Measurements from ENCODE around the gene OR1Q1. TPM values are rescaled to one million over a fixed set of nuclear protein-coding genes. Genes with fewer than 3 reads are reported as not detected.

OR1Q1 gene
- total RNA-seq, 1 experiment from 2014 or later = not detected

- TF ChIP-seq TCF7L2 (IDR thresholded peaks at IDR 0.05; ENCODE audit: borderline replicate concordance, extremely low read depth, insufficient read depth, insufficient read length) = no peak
- TF ChIP-seq FOSL1 (IDR thresholded peaks at IDR 0.05; ENCODE audit: low read depth) = no peak
These were observed 4.7 kb upstream of the OR1Q1 start (continued) for GRCh38 chr9:122609804-122610203.

GRCh38 chr9:122619996-122620395, 5.5 kb downstream of the OR1Q1 start:
- Histone ChIP-seq H3K27ac (ENCODE audit: low read depth, low read length) (no peak overlapping the region), H3K4me2 (ENCODE audit: low read length) (no peak overlapping the region), H3K9me2 (ENCODE audit: insufficient read depth) (no peaks in the 10 kb centered on the region), H3K79me2 (ENCODE audit: insufficient read depth, low read length) (no peaks in the 10 kb centered on the region), H3K9me3 (ENCODE audit: control insufficient read depth in 1 of 2, insufficient read depth in 1 of 2, low read depth in 1 of 2, low read length in 2 of 2) (no peaks in the 10 kb centered on the region), H2AFZ (ENCODE audit: low read depth, low read length, poor library complexity, severe bottlenecking) (no peak overlapping the region), H3K4me3 (replicated peaks in 1 of 2; ENCODE audit: low read depth in 1 of 2, low read length in 2 of 2) (no peak overlapping the region), H3K36me3 (ENCODE audit: control insufficient read depth in 1 of 2, insufficient read depth in 2 of 2, low read length in 2 of 2) (no peaks in the 10 kb centered on the region), H3K27me3 (ENCODE audit: insufficient read depth, low read length) (peaks cover 14% of the 10 kb centered on the region), H4K20me1 (ENCODE audit: insufficient read depth) (no peaks in the 10 kb centered on the region), H3K4me1 (ENCODE audit: control insufficient read depth in 1 of 2, insufficient read depth in 2 of 2, low read length in 2 of 2) (no peaks in the 10 kb centered on the region), H3K9ac (ENCODE audit: low read length) (no peak overlapping the region)
- no peak for ATAC-seq
- intact Hi-C loops (cut with micrococcal nuclease) = loop anchor here (2.0 kb wide), 1 partner anchor 71 kb away; no protein-coding TSS in a partner anchor
- CTCF ChIA-PET = no interaction called here
- RAD21 ChIA-PET (ENCODE audit: low non-redundant PET in 1 of 2, low total read pairs in 2 of 2, uncharacterized antibody in 2 of 2, unreplicated experiment in 2 of 2) = no interaction called here
- POLR2A ChIA-PET = no interaction called here
- no peak for TF ChIP-seq ZBTB33 (IDR thresholded peaks at IDR 0.05; ENCODE audit: extremely low read depth, insufficient replicate concordance, low read length)
- TF ChIP-seq EZH2phosphoT487 (IDR thresholded peaks at IDR 0.05; ENCODE audit: borderline replicate concordance) = no peak
- TF ChIP-seq REST (IDR thresholded peaks at IDR 0.05; ENCODE audit: low read depth) = no peak
- TF ChIP-seq ZNF274 (IDR thresholded peaks at IDR 0.05; ENCODE audit: low read depth, low read length) = no peak
- no peak for TF ChIP-seq CTCF (IDR thresholded peaks at IDR 0.05 in 2 of 3, conservative IDR thresholded peaks at IDR 0.05 in 1 of 3; ENCODE audit: borderline replicate concordance in 1 of 3, insufficient read depth in 1 of 3, low read depth in 2 of 3, low read length in 2 of 3)
- TF ChIP-seq SP1 (IDR thresholded peaks at IDR 0.05; ENCODE audit: low read depth) = no peak
- no peak for TF ChIP-seq ZFX (IDR thresholded peaks at IDR 0.05)
- no peak for TF ChIP-seq RAD21 (IDR thresholded peaks at IDR 0.05; ENCODE audit: low read depth)
- no peak for TF ChIP-seq CBX3 (IDR thresholded peaks at IDR 0.05; ENCODE audit: low read depth)
- DNase-seq (ENCODE audit: low read depth, low spot score) = no peak
- BruUV-seq (replicated peaks) = no TSS peak

Measured in HCT116 (cell line).